ENCODE measurements around the gene FBXO33. TPM values are rescaled to one million over a fixed set of nuclear protein-coding genes. Genes with fewer than 3 reads are reported as not detected.

Gene FBXO33, protein sequence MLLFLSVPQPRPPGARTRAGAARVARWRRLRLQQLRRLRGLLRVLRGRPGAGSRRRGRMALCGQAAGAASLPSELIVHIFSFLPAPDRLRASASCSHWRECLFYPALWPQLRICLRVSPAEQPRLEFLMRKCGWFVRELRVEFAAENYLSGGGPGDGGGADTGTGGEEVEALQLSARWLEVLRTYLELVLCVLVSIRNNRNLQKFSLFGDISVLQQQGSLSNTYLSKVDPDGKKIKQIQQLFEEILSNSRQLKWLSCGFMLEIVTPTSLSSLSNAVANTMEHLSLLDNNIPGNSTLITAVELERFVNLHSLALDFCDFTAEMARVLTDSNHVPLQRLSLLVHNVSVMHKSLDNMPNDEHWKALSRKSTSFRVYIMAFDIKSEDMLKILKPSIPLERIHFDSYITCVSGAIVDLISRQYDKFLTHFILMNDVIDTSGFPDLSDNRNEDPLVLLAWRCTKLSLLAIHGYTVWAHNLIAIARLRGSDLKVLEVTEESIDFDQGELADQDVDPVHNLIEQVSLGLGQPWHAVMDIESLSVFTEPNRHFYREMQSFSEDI
- 10 to 100 TPM; 14.8 to 16.7 (median 16.4) TPM for total RNA-seq

DNA sequence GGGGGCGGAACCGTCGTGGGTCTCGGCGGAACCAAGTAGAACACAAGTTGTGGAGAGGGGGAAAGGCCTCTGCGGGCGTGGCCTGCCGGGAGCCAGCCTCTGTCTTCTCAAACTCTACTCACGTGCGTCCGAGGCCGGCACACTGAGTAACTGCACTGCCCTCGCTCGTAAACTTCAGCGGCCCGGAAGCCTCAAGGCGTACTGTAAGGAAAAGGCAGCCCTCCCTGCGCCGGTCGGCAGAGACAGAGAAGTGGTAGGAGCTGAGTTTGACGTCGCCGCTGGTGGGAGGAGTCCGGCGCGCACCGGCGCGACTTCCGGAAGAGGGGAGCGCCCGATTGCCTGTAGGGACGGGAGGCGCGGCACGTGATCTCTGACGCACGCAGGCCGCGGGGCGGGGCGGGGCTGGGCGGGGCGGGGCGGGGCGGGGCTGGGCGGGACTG is at the start of gene FBXO33:
Gene FBXO33 (minus strand): TSS at position 255 of the 440 bp plus-strand sequence. CDS start 271 bp downstream, outside the sequence.
- DNase-seq, result peak; percentile 95
- H3K4me1 Mint-ChIP-seq (ENCODE audit: low read depth), result peaks cover 43% of the 10 kb centered on the region
- ATAC-seq, result peak; percentile 85 to 88
- no peaks in the 10 kb centered on the region for H3K9me3 Mint-ChIP-seq
- no peaks in the 10 kb centered on the region for H3K27me3 Mint-ChIP-seq (ENCODE audit: low read depth)
- H3K4me3 Mint-ChIP-seq, result peak within 1 kb of the TSS; percentile 99
- H3K36me3 Mint-ChIP-seq (ENCODE audit: insufficient read depth), result no peaks in the 10 kb centered on the region

DNA sequence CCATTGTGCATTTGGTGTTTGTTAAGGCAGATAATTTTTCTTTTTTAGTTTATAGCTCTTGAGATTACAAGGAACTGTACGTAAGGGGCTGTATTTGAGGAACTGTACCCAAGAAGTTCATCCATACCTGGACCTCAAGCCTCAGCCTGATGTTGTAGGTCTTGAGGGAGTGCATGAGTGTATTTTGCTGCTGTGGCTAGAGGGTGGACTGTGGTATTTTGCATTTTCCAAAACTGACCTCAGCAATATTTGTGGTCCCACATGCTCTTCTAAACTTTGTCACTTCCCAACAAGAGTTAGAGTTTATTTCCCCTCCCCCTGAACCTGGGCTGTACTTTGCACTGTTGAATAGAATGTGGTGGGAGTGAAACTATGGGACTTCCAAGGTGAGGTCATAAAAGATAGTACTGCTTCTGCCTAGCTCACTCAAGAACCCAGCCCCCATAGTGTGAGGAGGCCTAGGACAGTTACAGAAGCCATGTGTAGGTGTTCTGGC is 42.2 kb upstream of the FBXO33 start:
- H3K27me3 Mint-ChIP-seq (ENCODE audit: low read depth), result peaks cover 2% of the 10 kb centered on the region
- no peak for DNase-seq
- H3K4me1 Mint-ChIP-seq (ENCODE audit: low read depth), result peaks cover 3% of the 10 kb centered on the region
- H3K4me3 Mint-ChIP-seq, result no peak overlapping the region
- peaks cover 8% of the 10 kb centered on the region for H3K9me3 Mint-ChIP-seq
- peaks cover 5% of the 10 kb centered on the region for H3K36me3 Mint-ChIP-seq (ENCODE audit: insufficient read depth)
- peak; percentile 84 to 89 for ATAC-seq

DNA sequence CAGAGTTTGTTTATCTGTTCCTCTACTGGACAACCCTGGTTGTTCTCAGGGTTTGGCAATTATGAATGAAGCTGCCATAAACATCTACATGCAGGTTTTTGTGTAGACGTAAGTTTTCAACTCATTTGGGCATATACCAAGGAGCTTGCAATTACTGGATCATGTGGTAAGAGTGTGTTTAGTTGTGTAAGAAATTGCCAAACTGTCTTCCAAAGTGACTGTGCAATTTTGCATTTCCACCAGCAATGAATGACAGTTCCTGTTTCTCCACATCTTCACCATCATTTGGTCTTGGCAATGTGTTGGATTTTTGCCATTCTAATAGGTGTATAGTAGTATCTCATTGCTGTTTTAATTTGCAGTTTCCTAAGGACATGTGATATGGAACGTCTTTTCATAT is 39.8 kb upstream of the FBXO33 start:
- Mint-ChIP-seq H3K36me3 (ENCODE audit: insufficient read depth) (peaks cover 5% of the 10 kb centered on the region), H3K4me1 (ENCODE audit: low read depth) (peaks cover 3% of the 10 kb centered on the region), H3K27me3 (ENCODE audit: low read depth) (no peaks in the 10 kb centered on the region), H3K9me3 (peaks cover 9% of the 10 kb centered on the region), H3K4me3 (no peak overlapping the region)
- DNase-seq (no peak), ATAC-seq (no peak)

DNA sequence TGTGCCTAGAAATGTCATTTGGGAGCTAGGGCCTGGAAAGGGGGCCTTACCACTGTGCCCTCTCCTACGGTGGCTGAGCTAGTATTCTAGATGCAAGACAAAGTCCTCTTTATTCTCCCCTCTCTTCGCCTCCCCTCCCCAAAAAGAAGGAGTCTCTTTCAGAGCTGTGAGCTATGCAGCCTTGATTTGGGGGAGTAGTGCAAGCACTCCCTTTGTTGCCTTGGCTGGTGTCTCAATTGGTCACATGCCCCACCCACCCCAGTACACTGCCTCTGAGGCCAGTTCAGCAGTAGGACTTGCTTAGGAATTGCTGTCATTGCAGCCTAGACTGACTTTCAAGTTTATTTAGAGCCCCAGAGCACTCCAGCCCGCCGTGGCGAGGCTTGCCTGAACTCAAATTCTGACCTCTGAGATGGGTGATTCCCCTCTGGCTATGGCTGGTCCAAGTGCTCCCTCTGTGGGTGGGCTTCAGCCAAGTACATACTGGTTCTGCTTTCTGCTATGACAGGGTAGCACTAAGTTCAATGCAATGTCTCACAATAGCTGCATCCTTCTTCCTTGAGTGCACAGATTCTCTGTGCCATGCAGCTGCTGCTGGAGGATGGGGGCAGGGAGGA is 37.0 kb upstream of the FBXO33 start:
- peaks cover 2% of the 10 kb centered on the region for H3K27me3 Mint-ChIP-seq (ENCODE audit: low read depth)
- peak; percentile 5 for DNase-seq
- no peaks in the 10 kb centered on the region for H3K4me1 Mint-ChIP-seq (ENCODE audit: low read depth)
- peaks cover 5% of the 10 kb centered on the region for H3K36me3 Mint-ChIP-seq (ENCODE audit: insufficient read depth)
- H3K9me3 Mint-ChIP-seq, result peaks cover 4% of the 10 kb centered on the region
- no peak overlapping the region for H3K4me3 Mint-ChIP-seq
- peak; percentile 53 to 54 for ATAC-seq

DNA sequence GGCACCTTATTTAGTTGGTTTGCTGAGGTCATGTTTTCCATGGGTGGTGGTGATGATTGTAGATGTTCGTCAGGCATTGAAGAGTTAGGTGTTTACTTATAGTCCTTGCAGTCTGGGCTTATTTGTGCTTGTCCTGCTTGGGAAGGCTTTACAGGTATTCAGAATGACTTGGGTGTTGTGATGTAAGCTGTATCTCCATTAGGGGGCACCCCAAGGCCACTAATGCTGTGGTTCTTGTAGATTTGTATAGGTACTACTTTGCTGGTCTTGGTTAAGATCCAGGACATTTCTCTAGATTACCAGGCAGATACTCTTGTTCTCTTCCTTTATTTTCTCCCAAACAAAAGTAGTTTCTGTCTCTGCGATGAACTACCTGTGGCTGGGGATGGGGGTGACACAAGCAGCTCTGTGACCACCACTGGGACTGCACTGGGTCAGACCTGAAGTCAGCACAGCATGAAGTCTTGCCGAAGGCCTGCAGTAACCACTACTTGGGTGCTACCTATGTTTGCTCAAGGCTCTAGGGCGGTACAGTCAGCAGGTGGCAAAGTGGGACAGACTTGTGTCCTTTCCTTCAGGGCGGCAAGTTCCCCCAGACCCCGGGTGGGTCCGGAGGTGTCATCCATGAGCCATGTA is 35.8 kb upstream of the FBXO33 start:
- Mint-ChIP-seq H3K4me3 (no peak overlapping the region), H3K4me1 (ENCODE audit: low read depth) (no peaks in the 10 kb centered on the region), H3K9me3 (peaks cover 4% of the 10 kb centered on the region), H3K36me3 (ENCODE audit: insufficient read depth) (peaks cover 5% of the 10 kb centered on the region), H3K27me3 (ENCODE audit: low read depth) (peaks cover 2% of the 10 kb centered on the region)
- no peak for DNase-seq
- ATAC-seq, result no peak

DNA sequence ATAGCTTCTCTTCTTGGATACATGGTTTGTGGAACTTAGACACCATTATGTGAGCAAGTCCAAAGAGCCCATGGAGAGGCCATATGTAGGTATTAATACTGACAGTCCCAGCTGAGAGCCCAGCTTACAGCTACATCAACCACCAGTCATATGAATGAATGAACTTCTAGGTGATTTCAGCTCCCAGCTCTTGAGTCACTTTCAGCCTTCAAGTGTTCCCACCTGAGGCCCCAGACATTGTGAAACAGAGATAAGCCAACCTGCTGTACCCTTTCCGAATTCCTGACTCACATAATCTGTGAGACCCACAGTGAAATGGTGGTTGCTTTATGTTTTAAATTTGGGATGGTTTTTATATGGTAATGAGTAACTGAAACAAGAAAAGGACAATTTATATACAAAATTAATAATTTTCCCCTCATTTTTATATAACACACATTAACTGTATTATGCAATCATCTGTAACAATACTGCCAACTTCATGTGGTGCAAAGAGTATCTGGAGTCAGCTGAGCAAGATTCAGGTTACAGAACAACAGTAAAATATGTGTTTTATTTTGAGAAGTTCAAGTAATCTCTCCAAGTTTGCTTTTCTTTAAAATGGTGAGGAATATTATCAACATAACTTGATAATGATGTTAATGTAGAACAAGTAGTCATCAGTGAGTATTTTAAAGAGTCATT is 27.7 kb upstream of the FBXO33 start:
- no peak for ATAC-seq

DNA sequence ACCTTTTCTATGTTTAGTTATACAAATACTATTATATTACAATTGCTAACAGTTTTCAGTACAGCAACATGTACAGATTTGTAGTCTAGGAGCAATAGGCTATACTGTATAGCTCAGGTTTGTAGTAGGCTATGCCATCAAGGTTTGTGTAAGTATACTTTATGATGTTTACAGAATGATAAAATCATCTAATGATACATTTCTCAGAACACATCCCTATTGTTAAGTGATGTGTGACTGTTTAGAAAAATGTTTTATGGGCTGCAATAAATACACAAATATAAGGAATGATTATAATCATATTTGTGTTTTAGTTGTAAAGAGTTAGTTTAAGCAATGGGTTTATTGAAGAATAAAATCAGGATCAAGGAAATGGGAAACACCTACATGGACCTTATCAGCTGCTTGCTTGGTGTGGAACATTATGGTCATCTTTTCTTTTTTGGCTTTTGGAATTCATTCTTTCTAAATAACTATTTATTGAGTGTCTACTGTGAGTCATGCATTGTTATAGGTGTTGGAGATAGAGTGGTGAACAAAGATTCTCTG is 24.5 kb upstream of the FBXO33 start:
- no peak for ATAC-seq
- Mint-ChIP-seq H3K9me3 (no peaks in the 10 kb centered on the region), H3K36me3 (ENCODE audit: insufficient read depth) (no peaks in the 10 kb centered on the region), H3K27me3 (ENCODE audit: low read depth) (no peaks in the 10 kb centered on the region), H3K4me3 (no peak overlapping the region), H3K4me1 (ENCODE audit: low read depth) (peaks cover under 1% of the 10 kb centered on the region)
- DNase-seq, result no peak

More for the DNA sequence above, 27.7 kb upstream of the FBXO33 start:
- H3K9me3 Mint-ChIP-seq, result no peaks in the 10 kb centered on the region
- no peak for DNase-seq
- H3K4me1 Mint-ChIP-seq (ENCODE audit: low read depth), result no peaks in the 10 kb centered on the region
- no peaks in the 10 kb centered on the region for H3K36me3 Mint-ChIP-seq (ENCODE audit: insufficient read depth)
- no peaks in the 10 kb centered on the region for H3K27me3 Mint-ChIP-seq (ENCODE audit: low read depth)
- H3K4me3 Mint-ChIP-seq, result no peak overlapping the region

DNA sequence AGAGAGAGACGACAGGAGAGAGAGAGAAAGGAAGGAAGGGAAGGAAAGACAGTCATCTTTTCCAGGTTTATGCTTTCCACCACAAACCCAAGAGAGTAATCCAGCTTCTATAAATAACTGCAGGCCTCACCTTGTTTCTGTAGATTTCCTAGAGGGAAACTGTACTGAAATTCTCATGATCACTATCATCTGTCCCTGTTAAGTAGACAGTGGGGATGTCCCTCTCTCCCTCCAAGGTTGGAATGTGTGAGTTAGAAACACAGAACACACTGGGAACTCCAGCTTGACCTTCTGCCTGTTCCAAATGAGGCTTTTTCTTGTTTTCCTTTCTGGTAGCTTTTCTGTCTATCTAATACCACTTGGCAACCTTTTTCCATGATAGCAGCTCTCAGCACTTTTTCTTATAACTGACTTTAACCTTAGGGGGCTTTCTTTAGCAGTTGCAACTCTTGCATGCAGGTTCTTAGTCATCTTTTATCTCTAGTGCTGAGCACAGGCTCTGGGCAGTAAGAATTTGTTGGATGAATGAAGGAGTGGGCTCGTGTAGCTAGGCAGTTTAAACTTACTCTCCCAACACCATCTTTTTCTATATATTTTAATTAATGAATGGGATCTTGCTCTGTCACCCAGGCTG is 22.8 kb upstream of the FBXO33 start:
- Mint-ChIP-seq H3K4me1 (ENCODE audit: low read depth) (peaks cover 3% of the 10 kb centered on the region), H3K27me3 (ENCODE audit: low read depth) (no peaks in the 10 kb centered on the region), H3K4me3 (no peak overlapping the region), H3K36me3 (ENCODE audit: insufficient read depth) (no peaks in the 10 kb centered on the region), H3K9me3 (no peaks in the 10 kb centered on the region)
- DNase-seq (no peak), ATAC-seq (no peak)

DNA sequence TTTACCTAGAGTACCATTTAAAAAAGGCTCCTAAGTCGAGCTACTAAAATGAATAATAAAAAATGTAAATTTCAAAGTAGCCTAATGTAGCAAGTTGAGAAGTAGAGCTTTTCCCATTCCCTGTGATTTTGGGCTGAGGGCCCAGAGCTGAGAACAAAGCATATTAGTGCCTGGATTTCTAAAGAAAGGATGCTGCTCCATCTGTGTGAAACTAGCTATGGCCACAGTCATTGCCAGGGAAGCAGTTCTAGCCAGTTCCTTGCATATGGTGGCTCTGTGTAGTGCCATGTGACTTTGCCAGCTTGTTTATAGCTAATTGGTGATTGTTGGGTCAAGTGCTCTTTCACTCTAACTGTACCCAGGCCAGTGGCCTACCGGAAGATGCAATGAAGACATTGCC is 20.4 kb upstream of the FBXO33 start:
- DNase-seq (no peak), ATAC-seq (no peak)
- no peak overlapping the region for H3K4me3 Mint-ChIP-seq
- H3K9me3 Mint-ChIP-seq, result no peaks in the 10 kb centered on the region
- H3K36me3 Mint-ChIP-seq (ENCODE audit: insufficient read depth), result no peaks in the 10 kb centered on the region
- no peaks in the 10 kb centered on the region for H3K27me3 Mint-ChIP-seq (ENCODE audit: low read depth)
- peaks cover 11% of the 10 kb centered on the region for H3K4me1 Mint-ChIP-seq (ENCODE audit: low read depth)

DNA sequence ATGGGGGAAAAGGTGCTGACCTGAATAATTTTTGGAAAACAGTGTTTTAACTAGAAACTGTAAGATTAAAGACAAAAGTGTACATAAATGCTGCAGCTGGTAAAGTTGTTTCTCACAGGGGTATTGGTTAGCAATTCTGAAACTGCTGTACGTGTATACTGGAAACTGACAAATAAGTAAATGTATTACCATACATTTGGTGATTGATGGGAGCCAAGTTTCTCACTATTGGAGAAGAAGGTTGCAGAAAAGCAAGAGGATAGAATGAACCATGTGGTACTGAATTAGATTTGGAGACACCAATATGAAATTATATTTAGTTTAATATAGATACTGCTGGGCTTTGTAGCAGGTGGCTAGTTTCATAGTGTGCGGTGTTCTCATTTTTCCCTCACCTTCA is 19.6 kb upstream of the FBXO33 start:
- Mint-ChIP-seq H3K27me3 (ENCODE audit: low read depth) (no peaks in the 10 kb centered on the region), H3K4me1 (ENCODE audit: low read depth) (peaks cover 19% of the 10 kb centered on the region), H3K36me3 (ENCODE audit: insufficient read depth) (no peaks in the 10 kb centered on the region), H3K9me3 (no peaks in the 10 kb centered on the region), H3K4me3 (no peak overlapping the region)
- DNase-seq (no peak), ATAC-seq (peak in 1 of 2 donors; percentile 55)

DNA sequence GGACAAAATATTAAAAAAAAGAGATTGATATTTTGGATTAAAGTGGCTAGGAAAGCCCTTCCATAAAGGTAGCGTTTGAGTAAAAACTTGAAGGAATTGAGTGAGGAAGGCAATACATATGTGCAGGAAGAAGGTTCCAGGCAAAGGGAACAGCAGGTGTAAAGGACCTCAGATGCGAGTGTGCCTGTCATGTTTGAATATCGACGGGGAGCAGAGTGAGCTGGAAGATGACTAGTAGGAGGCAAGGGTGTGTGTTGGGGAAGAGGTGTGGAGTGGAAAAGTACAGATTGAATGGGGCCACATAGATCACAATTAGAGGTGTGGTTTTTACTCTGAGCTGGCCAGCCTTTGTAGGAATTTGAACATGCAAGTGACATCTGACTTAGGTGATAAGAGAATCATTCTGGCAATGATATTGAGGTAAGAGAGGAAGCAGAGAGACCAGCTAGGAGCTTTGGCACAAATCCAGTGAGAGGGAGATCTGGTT is 15.0 kb upstream of the FBXO33 start:
- peak in 1 of 2 donors; percentile 25 for ATAC-seq
- no peak for DNase-seq
- H3K36me3 Mint-ChIP-seq (ENCODE audit: insufficient read depth), result no peaks in the 10 kb centered on the region
- H3K9me3 Mint-ChIP-seq, result no peaks in the 10 kb centered on the region
- no peak overlapping the region for H3K4me3 Mint-ChIP-seq
- no peaks in the 10 kb centered on the region for H3K27me3 Mint-ChIP-seq (ENCODE audit: low read depth)
- H3K4me1 Mint-ChIP-seq (ENCODE audit: low read depth), result peaks cover 28% of the 10 kb centered on the region

DNA sequence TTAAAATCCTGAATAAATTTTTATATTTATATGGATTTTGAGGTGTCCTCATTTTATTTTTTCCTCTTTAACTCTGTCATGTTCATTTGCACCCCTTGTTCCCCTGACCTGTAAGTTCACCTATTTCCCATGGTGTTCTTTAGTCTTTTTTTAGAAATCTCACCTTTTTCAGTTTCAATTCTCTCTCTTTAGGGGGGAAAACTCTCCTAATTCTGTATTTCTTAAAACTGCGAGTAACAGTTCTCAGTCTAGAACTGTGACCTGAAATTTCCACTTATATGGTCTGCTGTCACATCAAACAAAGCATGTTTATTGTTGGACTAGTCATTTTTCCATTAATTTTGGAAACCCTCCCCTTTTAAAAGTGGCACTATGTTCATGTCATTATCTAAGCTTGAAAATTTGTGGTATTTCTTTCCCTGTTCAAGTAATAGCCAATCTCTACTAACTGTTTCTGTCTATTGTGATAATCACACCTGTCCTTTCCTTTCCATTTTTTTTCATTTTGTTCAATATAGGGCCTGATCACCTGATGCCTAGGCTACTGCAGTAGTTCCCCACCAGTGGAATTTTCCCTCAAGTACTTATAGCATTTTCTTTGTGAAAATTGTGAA is 14.0 kb upstream of the FBXO33 start:
- Mint-ChIP-seq H3K4me1 (ENCODE audit: low read depth) (peaks cover 25% of the 10 kb centered on the region), H3K4me3 (no peak overlapping the region), H3K36me3 (ENCODE audit: insufficient read depth) (no peaks in the 10 kb centered on the region), H3K9me3 (no peaks in the 10 kb centered on the region), H3K27me3 (ENCODE audit: low read depth) (no peaks in the 10 kb centered on the region)
- no peak for DNase-seq
- ATAC-seq, result peak in 1 of 2 donors; percentile 46

DNA sequence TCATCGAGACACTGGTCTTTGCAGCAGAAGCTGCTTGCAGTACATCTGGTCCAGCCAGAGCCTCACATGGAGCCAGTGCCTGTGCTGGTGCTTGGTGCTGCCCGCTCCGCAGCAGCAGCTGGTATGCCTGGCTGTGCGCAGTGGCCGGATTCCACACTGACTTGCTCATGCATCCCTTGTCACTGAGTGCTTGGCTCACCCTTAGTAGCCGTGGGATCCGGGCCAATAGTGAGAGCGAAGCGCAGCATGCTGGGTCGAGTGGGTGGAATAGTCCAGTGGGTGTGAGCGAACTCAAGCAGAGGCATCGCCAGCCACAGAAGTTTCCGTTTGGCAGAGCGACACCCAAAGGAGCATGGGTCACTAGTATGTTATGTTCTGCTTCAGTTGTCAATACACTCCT is 10.1 kb upstream of the FBXO33 start:
- H3K9me3 Mint-ChIP-seq, result no peaks in the 10 kb centered on the region
- ATAC-seq, result no peak
- H3K4me1 Mint-ChIP-seq (ENCODE audit: low read depth), result peaks cover 13% of the 10 kb centered on the region
- H3K4me3 Mint-ChIP-seq, result no peak overlapping the region
- DNase-seq, result no peak
- H3K36me3 Mint-ChIP-seq (ENCODE audit: insufficient read depth), result no peaks in the 10 kb centered on the region
- no peaks in the 10 kb centered on the region for H3K27me3 Mint-ChIP-seq (ENCODE audit: low read depth)

Data from activated T-cell treated with anti-CD3 and anti-CD28 coated beads, Interleukin-2, amount 50 U/mL, for 4 hours (primary cell).